GM06990 (cell line): ENCODE results near the gene GAREM1.

Experiments used
- DNase-seq: peaks from one replicate; pipeline ENCODE4 v3.0.0-alpha.2; 2011; ENCODE audit not compliant: insufficient read length; ENCODE audit errors: extremely low read depth
- H3K27me3 ChIP-seq: replicated peaks from 2 replicates; pipeline ENCODE4 v1.6.0; 2011; ENCODE audit warnings: low read length; ENCODE audit not compliant: control insufficient read depth, insufficient read depth
- H3K36me3 ChIP-seq: 2 replicates; pipeline ENCODE4 v1.5.1; 2011; ENCODE audit warnings: low read length; ENCODE audit not compliant: control insufficient read depth, insufficient read depth
- H3K4me3 ChIP-seq: replicated peaks from 2 replicates; pipeline ENCODE4 v1.5.1; 2011; ENCODE audit warnings: low read depth, mild to moderate bottlenecking, control low read depth, low read length
- CTCF ChIP-seq: IDR thresholded peaks from 2 replicates; pipeline ENCODE4 v1.5.1; 2011; ENCODE audit warnings: low read length, control low read depth, mild to moderate bottlenecking, inconsistent platforms; ENCODE audit not compliant: insufficient read depth, poor library complexity, severe bottlenecking

The GAREM1 gene

GRCh38 chr18:32289483-32290075, 181.1 kb downstream of the GAREM1 start:
- no peaks in the 10 kb centered on the region for H3K36me3 ChIP-seq
- DNase-seq = no peak
- no peaks in the 10 kb centered on the region for H3K27me3 ChIP-seq
- no peak overlapping the region for H3K4me3 ChIP-seq
- TF ChIP-seq CTCF = peak; percentile 73

GRCh38 chr18:32287873-32288272, 182.8 kb downstream of the GAREM1 start:
- no peak overlapping the region for H3K4me3 ChIP-seq
- no peak for DNase-seq
- H3K36me3 ChIP-seq = no peaks in the 10 kb centered on the region
- H3K27me3 ChIP-seq = no peaks in the 10 kb centered on the region
- no peak for TF ChIP-seq CTCF

- DNase-seq = no peak
- no peaks in the 10 kb centered on the region for H3K27me3 ChIP-seq
- no peaks in the 10 kb centered on the region for H3K36me3 ChIP-seq
- no peak overlapping the region for H3K4me3 ChIP-seq
- TF ChIP-seq CTCF = no peak
Measured at GRCh38 chr18:32287249-32287648, 183.4 kb downstream of the GAREM1 start.

- no peak overlapping the region for H3K4me3 ChIP-seq
- no peaks in the 10 kb centered on the region for H3K27me3 ChIP-seq
- DNase-seq = no peak
- no peaks in the 10 kb centered on the region for H3K36me3 ChIP-seq
- TF ChIP-seq CTCF = no peak
Measured at GRCh38 chr18:32286749-32287148, 183.9 kb downstream of the GAREM1 start.

GRCh38 chr18:32284284-32284683, 186.4 kb downstream of the GAREM1 start:
- no peak for TF ChIP-seq CTCF
- H3K36me3 ChIP-seq = no peaks in the 10 kb centered on the region

GRCh38 chr18:32280911-32281310, 189.8 kb downstream of the GAREM1 start:
- no peak for TF ChIP-seq CTCF
- no peak for DNase-seq
- no peaks in the 10 kb centered on the region for H3K27me3 ChIP-seq
- H3K36me3 ChIP-seq = no peaks in the 10 kb centered on the region
- H3K4me3 ChIP-seq = no peak overlapping the region

More at GRCh38 chr18:32284284-32284683, 186.4 kb downstream of the GAREM1 start:
- DNase-seq = no peak
- Histone ChIP-seq H3K4me3 (no peak overlapping the region), H3K27me3 (no peaks in the 10 kb centered on the region)
